ENCODE data around the gene STARD3. TPM values are rescaled to one million over a fixed set of nuclear protein-coding genes. Genes with fewer than 3 reads are reported as not detected.

The STARD3 gene
- total and polyA plus RNA-seq, 9 of the 15 experiments (the other 6 are each of a cell fraction or from before 2014, with no cell fraction given) = 0.63 to 87.0 (median 46.0) TPM

DNA sequence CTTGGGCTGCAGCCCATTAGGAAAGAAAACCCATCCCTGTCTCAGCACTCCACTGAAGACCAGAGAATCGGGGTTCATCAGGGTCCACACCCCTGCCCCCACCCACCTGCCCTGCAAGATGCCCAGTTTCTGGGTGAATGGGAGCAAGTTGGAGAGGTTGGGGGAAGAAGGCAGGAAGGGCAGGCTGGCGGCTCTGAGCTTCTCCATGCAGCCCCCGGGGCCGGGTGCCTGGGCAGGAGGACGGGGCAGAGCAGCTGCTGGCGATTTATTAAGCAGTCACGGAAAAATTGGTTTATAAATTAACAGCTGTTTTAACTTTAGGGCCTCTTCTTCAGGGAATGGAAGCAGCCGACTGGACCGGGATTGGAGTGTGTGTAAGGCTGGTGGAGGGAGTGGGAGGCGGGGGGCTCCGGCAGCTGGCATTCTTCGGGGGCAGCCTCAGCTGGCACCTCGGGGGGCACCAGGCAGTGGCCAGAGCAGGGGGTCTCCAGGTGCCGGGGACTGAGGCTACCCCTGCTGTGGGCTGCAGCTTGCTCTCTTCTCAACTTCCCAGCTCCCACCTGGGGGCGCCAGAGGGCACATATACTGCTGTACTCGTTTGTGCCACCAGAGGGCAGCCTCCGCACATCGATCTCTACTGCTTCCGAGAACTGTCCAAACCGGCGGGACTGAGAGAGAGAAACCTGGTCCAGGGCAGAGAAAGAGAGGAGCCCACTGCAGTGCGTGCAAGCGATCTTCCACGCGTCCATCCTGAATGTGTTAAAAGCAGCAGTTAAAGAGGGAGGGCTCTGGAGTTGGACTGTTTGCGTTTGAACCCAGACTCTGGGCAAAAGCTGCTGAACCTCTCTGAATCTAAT is 15.2 kb upstream of the STARD3 start (continued):
- TF ChIP-seq ZFP36 (IDR thresholded peaks at IDR 0.05; ENCODE audit: low read depth, low read length, partially characterized antibody) = no peak
- TF ChIP-seq, protein P1, sequence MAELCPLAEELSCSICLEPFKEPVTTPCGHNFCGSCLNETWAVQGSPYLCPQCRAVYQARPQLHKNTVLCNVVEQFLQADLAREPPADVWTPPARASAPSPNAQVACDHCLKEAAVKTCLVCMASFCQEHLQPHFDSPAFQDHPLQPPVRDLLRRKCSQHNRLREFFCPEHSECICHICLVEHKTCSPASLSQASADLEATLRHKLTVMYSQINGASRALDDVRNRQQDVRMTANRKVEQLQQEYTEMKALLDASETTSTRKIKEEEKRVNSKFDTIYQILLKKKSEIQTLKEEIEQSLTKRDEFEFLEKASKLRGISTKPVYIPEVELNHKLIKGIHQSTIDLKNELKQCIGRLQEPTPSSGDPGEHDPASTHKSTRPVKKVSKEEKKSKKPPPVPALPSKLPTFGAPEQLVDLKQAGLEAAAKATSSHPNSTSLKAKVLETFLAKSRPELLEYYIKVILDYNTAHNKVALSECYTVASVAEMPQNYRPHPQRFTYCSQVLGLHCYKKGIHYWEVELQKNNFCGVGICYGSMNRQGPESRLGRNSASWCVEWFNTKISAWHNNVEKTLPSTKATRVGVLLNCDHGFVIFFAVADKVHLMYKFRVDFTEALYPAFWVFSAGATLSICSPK (IDR thresholded peaks at IDR 0.05; ENCODE audit: borderline replicate concordance) = no peak
- no peak for TF ChIP-seq ZNF311 (CRISPR knock-in tag; IDR thresholded peaks at IDR 0.05)
- no peak for TF ChIP-seq ZNF512 (tag; IDR thresholded peaks at IDR 0.05)
- TF ChIP-seq EGR1 (conservative IDR thresholded peaks at IDR 0.05) = no peak
- no peak for TF ChIP-seq ESRRB (CRISPR knock-in tag; IDR thresholded peaks at IDR 0.05; ENCODE audit: borderline replicate concordance)
- TF ChIP-seq BRF2 (IDR thresholded peaks at IDR 0.05; ENCODE audit: borderline replicate concordance, insufficient read depth, insufficient read length) = no peak
- TF ChIP-seq ZEB2 (IDR thresholded peaks at IDR 0.05) = no peak
- no peak for TF ChIP-seq STAT5B (CRISPR knock-in tag; IDR thresholded peaks at IDR 0.05)
- TF ChIP-seq ARID3B (CRISPR knock-in tag; IDR thresholded peaks at IDR 0.05; ENCODE audit: borderline replicate concordance) = no peak
- TF ChIP-seq RFX7 (CRISPR knock-in tag; IDR thresholded peaks at IDR 0.05) = no peak
- TF ChIP-seq ZNF124 (CRISPR knock-in tag; IDR thresholded peaks at IDR 0.05) = no peak
- TF ChIP-seq BHLHE40 (IDR thresholded peaks at IDR 0.05; ENCODE audit: low read length) = no peak
- no peak for TF ChIP-seq DPF2 (IDR thresholded peaks at IDR 0.05)
- no peak for TF ChIP-seq FOXP1 (CRISPR knock-in tag; IDR thresholded peaks at IDR 0.05)
- TF ChIP-seq, protein P2, sequence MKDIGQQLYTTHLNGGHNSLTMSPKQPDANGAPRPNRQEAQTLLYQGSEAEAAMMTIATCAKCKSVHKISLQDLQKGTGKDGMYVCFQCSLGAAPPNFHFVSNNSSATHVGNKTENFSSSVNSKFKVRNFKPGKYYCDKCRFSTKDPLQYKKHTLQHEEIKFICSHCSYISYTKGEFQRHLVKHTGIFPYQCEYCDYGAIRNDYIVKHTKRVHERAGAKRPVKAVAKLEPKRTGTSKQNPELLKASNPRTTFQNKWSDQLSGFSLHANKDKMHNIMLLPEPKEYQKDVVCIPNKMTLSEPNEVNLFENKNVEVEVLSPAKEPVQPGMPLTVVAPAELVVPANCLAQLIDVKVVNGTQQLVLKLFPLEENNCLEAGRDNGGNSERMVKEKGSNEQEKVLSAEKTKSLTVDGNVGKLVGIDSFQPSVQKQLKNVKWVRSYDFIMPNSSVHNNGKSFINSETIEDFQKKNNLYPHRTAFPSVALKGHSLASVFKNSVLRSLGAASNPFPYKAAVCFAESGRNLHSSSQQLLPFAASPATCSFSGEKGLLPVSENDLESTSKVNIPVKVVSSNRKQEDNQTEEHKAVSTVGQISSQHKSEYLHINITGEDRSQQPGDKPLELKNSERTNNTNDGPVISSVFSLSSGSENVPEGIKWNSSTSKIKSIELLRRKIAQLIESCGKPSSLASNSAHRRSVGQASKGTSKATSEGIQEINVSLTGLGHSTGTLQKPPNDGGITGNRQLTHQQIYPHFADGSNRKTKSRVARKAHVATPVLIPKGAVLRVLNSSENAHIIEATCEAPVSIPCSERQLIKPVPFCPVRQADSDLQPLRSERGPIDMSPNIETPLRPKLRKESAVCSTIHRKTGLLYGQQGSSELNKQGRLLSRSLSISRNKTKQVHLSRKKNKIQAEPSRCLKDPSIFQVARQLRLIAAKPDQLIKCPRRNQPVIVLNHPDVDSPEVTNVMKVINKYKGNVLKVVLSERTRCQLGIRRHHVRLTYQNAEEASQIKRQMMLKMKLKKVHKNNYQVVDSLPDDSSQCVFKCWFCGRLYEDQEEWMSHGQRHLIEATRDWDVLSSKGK (CRISPR knock-in tag; IDR thresholded peaks at IDR 0.05) = no peak
